Loucy (cell line): Measurements from ENCODE around the gene CYBA.

Experiments used
- H2AFZ ChIP-seq: fragments of 200-600 bp; sonication (generic); 2 replicates; pipeline ENCODE4 v1.6.0; 2016; ENCODE audit warnings: antibody characterized with exemption, mild to moderate bottlenecking, low read length, moderate library complexity
- H3F3A ChIP-seq: fragments of 200-600 bp; 2 replicates; pipeline ENCODE4 v1.6.0; 2016; ENCODE audit warnings: antibody characterized with exemption, low read depth, mild to moderate bottlenecking
- H3K27me3 ChIP-seq: fragments of 200-600 bp; sonication (generic); 2 replicates; pipeline ENCODE4 v1.6.1; 2014; ENCODE audit warnings: low read length, mild to moderate bottlenecking; ENCODE audit not compliant: insufficient read depth, poor library complexity, severe bottlenecking
- H3K36me3 ChIP-seq: fragments of 200-600 bp; sonication (generic); 2 replicates; pipeline ENCODE4 v1.6.1; 2016; ENCODE audit warnings: low read length; ENCODE audit not compliant: insufficient read depth
- H3K4me1 ChIP-seq: fragments of 200-600 bp; sonication (generic); 2 replicates; pipeline ENCODE4 v1.5.1; 2014; ENCODE audit warnings: low read length, mild to moderate bottlenecking; ENCODE audit not compliant: insufficient read depth, poor library complexity, severe bottlenecking
- H3K4me2 ChIP-seq: fragments of 200-600 bp; sonication (generic); 2 replicates; pipeline ENCODE4 v1.6.0; 2014; ENCODE audit warnings: antibody characterized with exemption, low read length, low read depth, mild to moderate bottlenecking; ENCODE audit not compliant: poor library complexity, severe bottlenecking
- H3K4me3 ChIP-seq: fragments of 200-600 bp; sonication (generic); 2 replicates; pipeline ENCODE4 v1.5.1; 2014; ENCODE audit warnings: low read length, mild to moderate bottlenecking, mixed read lengths; ENCODE audit not compliant: poor library complexity, severe bottlenecking
- H3K79me2 ChIP-seq: fragments of 200-600 bp; sonication (generic); 2 replicates; pipeline ENCODE4 v1.6.1; 2014; ENCODE audit warnings: low read length; ENCODE audit not compliant: insufficient read depth
- H3K9ac ChIP-seq: fragments of 200-600 bp; sonication (generic); 2 replicates; pipeline ENCODE4 v1.6.0; 2014; ENCODE audit warnings: mild to moderate bottlenecking, low read depth, low read length, moderate library complexity; ENCODE audit not compliant: poor library complexity, severe bottlenecking
- H3K9me2 ChIP-seq: fragments of 200-600 bp; sonication (generic); replicated peaks from 2 replicates; pipeline ENCODE4 v1.6.1; 2016; ENCODE audit warnings: low read depth, low read length, mixed read lengths
- H3K9me3 ChIP-seq: fragments of 200-600 bp; sonication (generic); 2 replicates; pipeline ENCODE4 v1.6.1; 2014; ENCODE audit warnings: mild to moderate bottlenecking, antibody characterized with exemption, low read length, low read depth; ENCODE audit not compliant: insufficient read depth
- H4K20me1 ChIP-seq: fragments of 200-600 bp; sonication (generic); 2 replicates; pipeline ENCODE4 v1.6.0; 2014; ENCODE audit warnings: antibody characterized with exemption, low read length, mild to moderate bottlenecking; ENCODE audit not compliant: insufficient read depth, poor library complexity, severe bottlenecking
- EZH2phosphoT487 ChIP-seq: fragments of 200-600 bp; IDR thresholded peaks from 2 replicates; pipeline ENCODE4 v1.6.1; 2018; ENCODE audit warnings: antibody characterized with exemption, mild to moderate bottlenecking, moderate library complexity, borderline replicate concordance
- TF ChIP-seq, protein P1 (sequence below): fragments of 200-600 bp; sonication (generic); conservative IDR thresholded peaks from 2 replicates; pipeline ENCODE4 v1.5.1; 2014; ENCODE audit warnings: mild to moderate bottlenecking, antibody characterized with exemption, low read length

CYBA gene

DNA sequence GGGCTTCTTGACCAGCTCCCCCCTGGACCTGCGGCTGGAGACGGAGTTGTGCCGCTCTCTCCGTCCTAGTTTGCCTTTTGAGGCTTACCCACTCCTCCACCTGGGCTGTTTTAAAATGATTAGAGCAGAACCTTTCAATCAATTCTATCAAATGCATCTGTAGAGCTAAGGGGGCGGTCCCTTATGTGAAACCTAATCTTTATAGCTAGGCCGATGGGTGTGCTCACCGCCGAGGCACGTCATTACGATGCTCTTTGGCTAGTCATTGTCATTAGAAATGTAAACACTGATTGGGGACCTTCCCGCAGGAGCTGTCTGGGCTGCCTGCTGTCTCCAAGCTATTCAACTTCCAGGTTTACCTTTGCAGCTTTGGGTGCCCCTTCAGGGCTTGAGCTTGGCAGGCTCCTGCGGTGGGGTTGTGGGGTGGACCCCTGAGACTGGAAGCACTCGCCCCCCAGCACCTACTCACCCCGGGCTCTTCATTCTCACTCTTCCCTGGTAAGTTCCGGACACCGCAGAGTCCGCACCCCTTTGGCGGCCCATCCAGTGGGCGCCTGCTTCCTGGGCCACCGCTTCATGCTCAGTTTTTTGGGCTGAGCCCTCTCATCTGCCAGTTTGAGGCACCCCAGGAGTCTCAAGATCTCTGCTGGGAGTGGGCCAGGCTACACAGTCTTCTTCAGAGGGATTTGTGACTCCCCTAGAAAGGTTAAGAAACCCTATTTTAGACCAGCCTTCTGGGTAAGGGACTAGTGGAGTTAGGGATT is 33.4 kb downstream of the CYBA start:
- H2AFZ ChIP-seq = no peak overlapping the region
- no peak overlapping the region for H3K9ac ChIP-seq
- no peaks in the 10 kb centered on the region for H3K4me1 ChIP-seq
- H3K9me3 ChIP-seq = no peaks in the 10 kb centered on the region
- H3K27me3 ChIP-seq = no peaks in the 10 kb centered on the region
- H3K4me2 ChIP-seq = no peak overlapping the region
- no peaks in the 10 kb centered on the region for H4K20me1 ChIP-seq
- TF ChIP-seq, protein P1, sequence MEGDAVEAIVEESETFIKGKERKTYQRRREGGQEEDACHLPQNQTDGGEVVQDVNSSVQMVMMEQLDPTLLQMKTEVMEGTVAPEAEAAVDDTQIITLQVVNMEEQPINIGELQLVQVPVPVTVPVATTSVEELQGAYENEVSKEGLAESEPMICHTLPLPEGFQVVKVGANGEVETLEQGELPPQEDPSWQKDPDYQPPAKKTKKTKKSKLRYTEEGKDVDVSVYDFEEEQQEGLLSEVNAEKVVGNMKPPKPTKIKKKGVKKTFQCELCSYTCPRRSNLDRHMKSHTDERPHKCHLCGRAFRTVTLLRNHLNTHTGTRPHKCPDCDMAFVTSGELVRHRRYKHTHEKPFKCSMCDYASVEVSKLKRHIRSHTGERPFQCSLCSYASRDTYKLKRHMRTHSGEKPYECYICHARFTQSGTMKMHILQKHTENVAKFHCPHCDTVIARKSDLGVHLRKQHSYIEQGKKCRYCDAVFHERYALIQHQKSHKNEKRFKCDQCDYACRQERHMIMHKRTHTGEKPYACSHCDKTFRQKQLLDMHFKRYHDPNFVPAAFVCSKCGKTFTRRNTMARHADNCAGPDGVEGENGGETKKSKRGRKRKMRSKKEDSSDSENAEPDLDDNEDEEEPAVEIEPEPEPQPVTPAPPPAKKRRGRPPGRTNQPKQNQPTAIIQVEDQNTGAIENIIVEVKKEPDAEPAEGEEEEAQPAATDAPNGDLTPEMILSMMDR = no peak
- no peak for TF ChIP-seq EZH2phosphoT487
- peaks cover 6% of the 10 kb centered on the region; the same call in 1 of the 2 replicates for H3K36me3 ChIP-seq
- no peaks in the 10 kb centered on the region for H3K9me2 ChIP-seq
- no peaks in the 10 kb centered on the region for H3K79me2 ChIP-seq
- H3K4me3 ChIP-seq = no peak overlapping the region
- H3F3A ChIP-seq = no peaks in the 10 kb centered on the region

DNA sequence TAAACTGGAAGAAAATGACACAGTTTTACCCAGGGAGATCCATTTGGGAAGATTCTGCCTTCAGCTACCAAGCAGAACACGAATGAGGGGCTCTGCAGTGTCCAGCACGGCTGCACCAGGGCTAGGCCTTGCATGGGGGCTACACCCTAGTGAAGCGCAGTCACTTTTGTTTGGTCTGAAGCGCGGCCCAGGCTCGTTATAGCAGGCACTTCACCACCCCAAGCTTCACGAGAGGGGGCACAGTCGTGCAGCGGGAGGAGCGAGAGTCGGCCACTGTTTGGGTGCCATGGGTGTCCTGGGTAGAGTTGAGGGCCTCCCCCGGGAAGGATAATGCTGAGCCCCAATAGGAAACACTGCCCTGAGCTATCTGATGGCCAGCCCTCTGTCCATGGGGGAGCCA is 34.1 kb downstream of the CYBA start:
- H3K27me3 ChIP-seq = no peaks in the 10 kb centered on the region
- H3K79me2 ChIP-seq = no peaks in the 10 kb centered on the region
- peaks cover 3% of the 10 kb centered on the region; the same call in 1 of the 2 replicates for H3K36me3 ChIP-seq
- H3K9me3 ChIP-seq = no peaks in the 10 kb centered on the region
- H3K4me2 ChIP-seq = no peak overlapping the region
- no peaks in the 10 kb centered on the region for H4K20me1 ChIP-seq
- H3K4me1 ChIP-seq = no peaks in the 10 kb centered on the region
- H3K4me3 ChIP-seq = no peak overlapping the region
- H3K9ac ChIP-seq = no peak overlapping the region
- no peaks in the 10 kb centered on the region for H3F3A ChIP-seq
- no peaks in the 10 kb centered on the region for H3K9me2 ChIP-seq
- H2AFZ ChIP-seq = no peak overlapping the region
- TF ChIP-seq EZH2phosphoT487 = no peak
- TF ChIP-seq, protein P1 = no peak

DNA sequence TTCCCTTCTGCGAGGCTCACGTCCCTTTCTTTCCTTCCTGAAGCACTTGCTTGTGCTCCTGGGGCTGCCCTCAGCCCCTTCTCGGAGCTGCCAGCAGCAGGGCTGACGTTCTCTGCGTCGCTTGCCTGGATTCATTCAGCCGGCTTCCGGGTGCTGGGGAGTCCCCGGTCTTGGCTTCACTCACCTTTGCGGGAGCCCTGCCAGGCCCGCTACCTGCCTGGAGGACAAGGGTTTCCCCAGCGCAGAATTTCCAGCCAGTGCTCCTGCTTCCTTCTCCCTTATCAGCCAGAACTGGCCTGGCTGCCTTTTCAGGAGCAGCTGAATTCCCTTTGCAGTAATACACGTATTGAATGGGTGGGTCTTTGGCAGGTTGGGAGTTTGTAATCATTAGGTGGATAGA is 34.5 kb downstream of the CYBA start:
- H3K4me3 ChIP-seq = no peak overlapping the region
- H3K9ac ChIP-seq = no peak overlapping the region
- H4K20me1 ChIP-seq = no peaks in the 10 kb centered on the region
- H3K9me3 ChIP-seq = no peaks in the 10 kb centered on the region
- H3K4me1 ChIP-seq = no peaks in the 10 kb centered on the region
- no peaks in the 10 kb centered on the region for H3F3A ChIP-seq
- no peaks in the 10 kb centered on the region for H3K27me3 ChIP-seq
- H3K9me2 ChIP-seq = no peaks in the 10 kb centered on the region
- peaks cover 3% of the 10 kb centered on the region; the same call in 1 of the 2 replicates for H3K36me3 ChIP-seq
- no peaks in the 10 kb centered on the region for H3K79me2 ChIP-seq
- TF ChIP-seq, protein P1 = no peak
- no peak for TF ChIP-seq EZH2phosphoT487
- no peak overlapping the region for H2AFZ ChIP-seq
- H3K4me2 ChIP-seq = no peak overlapping the region
